Type B pancreatic cell (in vitro differentiated cells): ENCODE data around the gene CCDC149. TPM values are rescaled to one million over a fixed set of nuclear protein-coding genes. Genes with fewer than 3 reads are reported as not detected.

Experiments
- DNase-seq: peaks from one replicate; pipeline ENCODE4 v3.0.0; 2021; ENCODE audit warnings: mixed read lengths; ENCODE audit not compliant: unreplicated experiment; ENCODE audit errors: extremely low spot score
- H3K27ac Mint-ChIP-seq: 2 replicates; pipeline ENCODE4 v1.8.0; 2021; ENCODE audit warnings: mild to moderate bottlenecking, mixed read lengths
- H3K27me3 Mint-ChIP-seq: 2 replicates; pipeline ENCODE4 v1.8.0; 2021; ENCODE audit warnings: mixed read lengths
- H3K36me3 Mint-ChIP-seq: 2 replicates; pipeline ENCODE4 v1.8.0; 2021; ENCODE audit warnings: mixed read lengths
- H3K4me1 Mint-ChIP-seq: one replicate; pipeline ENCODE4 v1.8.0; 2021; ENCODE audit warnings: mixed read lengths; ENCODE audit not compliant: unreplicated experiment
- H3K4me3 Mint-ChIP-seq: 2 replicates; pipeline ENCODE4 v1.8.0; 2021; ENCODE audit warnings: mild to moderate bottlenecking, mixed read lengths
- H3K9me3 Mint-ChIP-seq: 2 replicates; pipeline ENCODE4 v1.8.0; 2021; ENCODE audit warnings: mixed read lengths
- CTCF ChIP-seq: fragments of 200-600 bp; sonication (generic); conservative IDR thresholded peaks from 2 replicates; pipeline ENCODE4 v1.5.0; 2021; ENCODE audit warnings: antibody characterized with exemption, mild to moderate bottlenecking
- total RNA-seq: library from RNA; stranded (reverse); gene quantifications from 2 replicates; pipeline ENCODE4 v1.2.1, GENCODE V29; 2021; ENCODE audit warnings: low replicate concordance

Gene CCDC149
- total RNA-seq, 1 donor from 2014 or later = 8.8 TPM

DNA sequence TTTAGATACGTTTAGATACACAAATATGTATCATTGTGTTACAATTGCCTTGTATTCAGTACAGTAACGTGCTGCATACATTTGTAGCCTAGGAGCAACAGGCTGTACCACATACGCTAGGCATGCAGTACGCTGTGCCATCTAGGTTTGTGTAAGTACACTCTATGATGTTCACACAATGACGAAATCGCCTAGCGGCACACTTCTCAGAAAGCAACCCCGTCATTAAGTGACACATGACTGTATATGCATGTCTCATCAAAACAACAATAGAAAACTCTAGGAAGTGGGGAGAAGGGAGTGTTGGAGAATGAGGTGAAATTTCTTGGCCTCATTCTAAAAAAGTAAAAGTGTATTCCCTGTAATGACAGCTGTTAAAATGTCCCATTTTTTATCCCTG, 32.7 kb downstream of the CCDC149 start:
- no peak for DNase-seq
- TF ChIP-seq CTCF = no peak
- H3K4me1 Mint-ChIP-seq = peaks cover 26% of the 10 kb centered on the region
- no peaks in the 10 kb centered on the region for H3K36me3 Mint-ChIP-seq
- no peak overlapping the region for H3K27ac Mint-ChIP-seq
- H3K9me3 Mint-ChIP-seq = no peaks in the 10 kb centered on the region
- no peaks in the 10 kb centered on the region for H3K27me3 Mint-ChIP-seq
- H3K4me3 Mint-ChIP-seq = no peak overlapping the region

- Mint-ChIP-seq H3K27ac (no peak overlapping the region), H3K9me3 (no peaks in the 10 kb centered on the region), H3K4me3 (peak overlapping the region; percentile 35), H3K36me3 (no peaks in the 10 kb centered on the region), H3K4me1 (peaks cover 17% of the 10 kb centered on the region), H3K27me3 (no peaks in the 10 kb centered on the region)
- TF ChIP-seq CTCF = no peak
- DNase-seq = no peak
Observed at GRCh38 chr4:24878636-24879016, 34.2 kb downstream of the CCDC149 start.

GRCh38 chr4:24877868-24878635, 34.8 kb downstream of the CCDC149 start:
- DNase-seq = no peak
- Mint-ChIP-seq H3K4me1 (peaks cover 17% of the 10 kb centered on the region), H3K36me3 (peaks cover 4% of the 10 kb centered on the region), H3K27me3 (no peaks in the 10 kb centered on the region), H3K4me3 (peak overlapping the region; percentile 35), H3K27ac (no peak overlapping the region), H3K9me3 (no peaks in the 10 kb centered on the region)
- no peak for TF ChIP-seq CTCF

GRCh38 chr4:24876431-24876830, 36.4 kb downstream of the CCDC149 start:
- Mint-ChIP-seq H3K4me3 (no peak overlapping the region), H3K27me3 (no peaks in the 10 kb centered on the region)
- no peak for DNase-seq

DNA sequence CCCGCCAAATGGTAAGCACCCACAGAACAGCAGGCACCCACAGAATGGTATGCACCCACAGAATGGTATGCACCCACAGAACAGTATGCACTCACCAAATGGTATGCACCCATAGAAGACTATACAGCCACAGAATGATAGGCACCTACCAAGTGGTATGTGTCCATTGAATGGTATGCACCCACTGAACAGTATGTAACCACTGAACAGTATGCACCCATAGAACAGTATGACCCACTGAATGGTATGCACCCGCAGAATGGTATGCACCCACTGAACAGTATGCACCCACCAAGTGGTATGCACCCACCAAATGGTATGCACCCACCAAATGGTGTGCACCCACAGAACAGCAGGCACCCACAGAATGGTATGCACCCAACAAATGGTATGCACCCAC, 40.1 kb downstream of the CCDC149 start:
- Mint-ChIP-seq H3K36me3 (peaks cover 12% of the 10 kb centered on the region), H3K9me3 (no peaks in the 10 kb centered on the region), H3K4me1 (peaks cover 3% of the 10 kb centered on the region), H3K27ac (no peak overlapping the region), H3K4me3 (no peak overlapping the region), H3K27me3 (no peaks in the 10 kb centered on the region)
- DNase-seq = no peak
- TF ChIP-seq CTCF = no peak

More at GRCh38 chr4:24876431-24876830, 36.4 kb downstream of the CCDC149 start:
- TF ChIP-seq CTCF = no peak
- no peaks in the 10 kb centered on the region for H3K9me3 Mint-ChIP-seq
- H3K36me3 Mint-ChIP-seq = peaks cover 4% of the 10 kb centered on the region
- no peak overlapping the region for H3K27ac Mint-ChIP-seq
- H3K4me1 Mint-ChIP-seq = peaks cover 10% of the 10 kb centered on the region
